Right atrium auricular region (tissue), 2 donors: ENCODE results near the gene SYCN. TPM values are rescaled to one million over a fixed set of nuclear protein-coding genes. Genes with fewer than 3 reads are reported as not detected.
A peak's percentile ranks its signal among the peaks of the same experiment; 100 is the strongest.

Experiments
- DNase-seq: peaks from one replicate; pipeline ENCODE4 v3.0.0-alpha.2; 2019; ENCODE audit warnings: low spot score
- H3K27ac ChIP-seq, 2 donors: fragments of 200-600 bp; sonication (generic); 1 replicate in 1 of 2; 2 replicates in 1 of 2; pipeline ENCODE4 v1.5.1; 2016 to 2019
- H3K27me3 ChIP-seq, 2 donors: fragments of 200-600 bp; sonication (generic); one replicate each; pipeline versions ENCODE4 v1.5.1 to v1.6.0; 2017 to 2019
- H3K36me3 ChIP-seq: fragments of 200-600 bp; sonication (generic); one replicate; pipeline ENCODE4 v1.5.1; 2016
- H3K4me1 ChIP-seq, 2 donors: fragments of 200-600 bp; sonication (generic); one replicate each; pipeline versions ENCODE4 v1.5.1 to v1.6.0; 2017 to 2019
- H3K4me3 ChIP-seq, 2 donors: fragments of 200-600 bp; sonication (generic); 1 replicate in 1 of 2; 2 replicates in 1 of 2; pipeline ENCODE4 v1.5.1; 2017 to 2019; ENCODE audit warnings: mild to moderate bottlenecking in 1 of 2, moderate library complexity in 1 of 2
- H3K9me3 ChIP-seq, 2 donors: fragments of 200-600 bp; sonication (generic); one replicate each; pipeline ENCODE4 v1.5.1; 2019
- total RNA-seq, 2 donors: library from RNA; depleted of rRNA; stranded (reverse); fragments of >200 nt; gene quantifications; one replicate each; pipeline ENCODE4 v1.1.0, GENCODE V29; 2016
- TF ChIP-seq, protein P1 (sequence below), 2 donors: fragments of 200-600 bp; sonication (generic); IDR thresholded peaks; one replicate each; pipeline ENCODE4 v1.5.1; 2019; ENCODE audit warnings: antibody characterized with exemption in 2 of 2

SYCN gene
- total RNA-seq, 2 donors from 2014 or later: not detected

DNA sequence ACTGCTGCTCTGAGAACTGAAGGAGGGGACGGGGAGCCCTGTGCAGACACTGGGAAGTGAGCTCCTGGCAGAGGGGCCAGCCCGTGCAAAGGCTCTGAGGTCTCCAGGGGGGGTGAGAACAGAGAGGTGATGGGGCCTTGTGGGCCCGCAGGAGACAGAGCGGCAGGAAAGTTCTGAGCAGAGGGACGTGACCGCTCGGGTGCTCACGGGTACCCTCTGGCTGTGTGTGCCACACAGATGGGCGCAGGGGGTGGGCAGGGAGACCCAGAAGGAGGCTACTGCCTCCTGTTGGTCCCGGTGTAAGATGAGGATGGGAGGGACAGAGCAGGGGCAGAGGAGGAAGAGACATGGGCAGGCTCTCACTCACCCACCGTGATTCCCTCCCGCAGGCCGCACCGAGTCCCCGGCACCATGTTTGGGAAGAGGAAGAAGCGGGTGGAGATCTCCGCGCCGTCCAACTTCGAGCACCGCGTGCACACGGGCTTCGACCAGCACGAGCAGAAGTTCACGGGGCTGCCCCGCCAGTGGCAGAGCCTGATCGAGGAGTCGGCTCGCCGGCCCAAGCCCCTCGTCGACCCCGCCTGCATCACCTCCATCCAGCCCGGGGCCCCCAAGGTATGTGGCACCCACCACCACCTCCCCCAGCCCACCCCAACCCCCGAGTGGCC is 34.8 kb downstream of the SYCN start:
- TF ChIP-seq, protein P1, sequence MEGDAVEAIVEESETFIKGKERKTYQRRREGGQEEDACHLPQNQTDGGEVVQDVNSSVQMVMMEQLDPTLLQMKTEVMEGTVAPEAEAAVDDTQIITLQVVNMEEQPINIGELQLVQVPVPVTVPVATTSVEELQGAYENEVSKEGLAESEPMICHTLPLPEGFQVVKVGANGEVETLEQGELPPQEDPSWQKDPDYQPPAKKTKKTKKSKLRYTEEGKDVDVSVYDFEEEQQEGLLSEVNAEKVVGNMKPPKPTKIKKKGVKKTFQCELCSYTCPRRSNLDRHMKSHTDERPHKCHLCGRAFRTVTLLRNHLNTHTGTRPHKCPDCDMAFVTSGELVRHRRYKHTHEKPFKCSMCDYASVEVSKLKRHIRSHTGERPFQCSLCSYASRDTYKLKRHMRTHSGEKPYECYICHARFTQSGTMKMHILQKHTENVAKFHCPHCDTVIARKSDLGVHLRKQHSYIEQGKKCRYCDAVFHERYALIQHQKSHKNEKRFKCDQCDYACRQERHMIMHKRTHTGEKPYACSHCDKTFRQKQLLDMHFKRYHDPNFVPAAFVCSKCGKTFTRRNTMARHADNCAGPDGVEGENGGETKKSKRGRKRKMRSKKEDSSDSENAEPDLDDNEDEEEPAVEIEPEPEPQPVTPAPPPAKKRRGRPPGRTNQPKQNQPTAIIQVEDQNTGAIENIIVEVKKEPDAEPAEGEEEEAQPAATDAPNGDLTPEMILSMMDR (IDR thresholded peaks at IDR 0.05): no peak
- H3K4me1 ChIP-seq: peaks cover 0 to 21% of the 10 kb centered on the region in 2 donors
- DNase-seq: no peak
- H3K27ac ChIP-seq: no peak overlapping the region
- peaks cover 24% of the 10 kb centered on the region for H3K36me3 ChIP-seq
- H3K27me3 ChIP-seq: no peaks in the 10 kb centered on the region
- no peaks in the 10 kb centered on the region for H3K9me3 ChIP-seq
- no peak overlapping the region for H3K4me3 ChIP-seq

DNA sequence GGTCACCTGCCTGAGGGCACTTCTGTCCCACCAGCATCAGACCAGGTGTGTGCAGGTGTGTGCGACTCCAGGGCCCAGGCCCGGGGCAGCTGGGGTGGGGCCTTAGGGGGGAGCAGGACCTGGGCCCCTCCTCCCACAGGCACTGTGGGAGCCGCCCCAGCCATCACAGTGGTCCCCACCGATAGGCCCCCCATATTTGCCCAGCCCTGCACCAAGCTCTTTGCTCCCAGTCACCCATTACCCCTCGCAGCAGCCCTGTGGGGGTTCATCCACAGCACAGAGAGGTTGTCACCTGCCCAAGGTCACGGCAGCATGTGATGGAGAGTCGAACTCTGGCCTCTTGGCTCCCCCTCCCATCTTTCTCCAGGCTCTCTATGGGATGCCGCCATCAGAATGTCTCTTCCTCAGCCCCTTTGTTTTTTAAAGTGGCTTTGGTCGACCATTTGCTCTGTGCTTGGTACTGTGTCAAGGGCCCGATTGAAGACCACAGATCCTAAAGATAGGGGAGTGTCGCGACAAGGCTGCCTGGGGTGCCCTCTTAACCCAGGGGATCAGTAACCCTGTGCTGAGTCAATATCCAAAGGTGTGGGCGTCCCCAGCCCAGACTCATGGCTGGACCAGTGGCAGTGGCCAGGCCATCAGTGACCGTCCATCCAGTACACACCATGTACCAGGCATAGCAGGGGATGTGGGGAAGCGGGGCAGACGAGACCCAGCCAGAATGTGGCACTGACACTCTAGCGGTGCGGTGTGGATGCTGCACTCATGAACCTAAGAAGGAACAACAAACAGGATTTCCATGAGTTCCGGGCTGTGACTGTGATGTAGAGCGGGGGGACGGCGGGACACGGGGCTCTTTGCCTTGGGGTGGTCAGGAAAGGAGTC is 35.6 kb downstream of the SYCN start:
- TF ChIP-seq, protein P1 (IDR thresholded peaks at IDR 0.05): no peak
- no peaks in the 10 kb centered on the region for H3K9me3 ChIP-seq
- no peak overlapping the region for H3K27ac ChIP-seq
- H3K4me1 ChIP-seq: peaks cover 0 to 21% of the 10 kb centered on the region in 2 donors
- H3K27me3 ChIP-seq: no peaks in the 10 kb centered on the region
- no peak overlapping the region for H3K4me3 ChIP-seq
- peaks cover 17% of the 10 kb centered on the region for H3K36me3 ChIP-seq
- DNase-seq: no peak

DNA sequence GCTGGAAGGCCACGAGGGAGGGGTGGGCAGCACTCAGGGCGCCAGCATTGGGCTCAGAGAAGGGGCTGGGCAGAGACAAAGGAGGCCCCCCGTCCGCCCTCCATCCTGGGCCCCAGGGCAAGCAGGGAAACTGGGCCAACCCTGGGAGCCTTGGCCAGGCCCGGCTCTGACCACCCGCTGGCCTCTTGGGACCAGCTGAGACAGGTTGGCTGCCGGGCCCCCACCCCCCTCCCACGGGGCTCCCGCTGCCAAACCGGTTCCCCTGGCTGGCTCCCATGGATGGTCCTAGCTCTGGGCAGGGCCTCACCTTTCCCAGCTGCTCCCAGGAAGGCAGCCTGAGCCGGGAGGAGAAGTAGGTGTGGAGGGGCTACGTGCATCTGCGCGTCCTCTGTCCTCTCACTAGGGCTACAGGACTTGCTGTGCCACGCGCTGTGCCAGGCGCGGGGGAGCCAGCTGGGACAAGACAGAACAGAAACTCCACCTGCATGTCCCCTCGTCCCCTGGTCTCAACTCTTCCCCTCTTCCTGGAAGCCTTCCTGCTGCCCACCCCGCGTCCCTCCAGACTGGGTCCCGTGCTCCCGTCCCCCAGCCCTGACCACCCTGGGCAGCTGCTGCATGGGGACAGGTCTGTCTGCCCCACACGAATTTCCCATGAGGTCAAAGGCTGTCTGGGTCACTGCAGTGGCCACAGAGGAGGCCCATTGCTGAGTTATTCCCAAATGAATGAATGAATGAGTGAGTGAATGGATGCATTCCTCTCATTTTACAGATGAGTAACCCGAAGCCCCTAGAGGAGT is 36.4 kb downstream of the SYCN start:
- TF ChIP-seq, protein P1 (IDR thresholded peaks at IDR 0.05): no peak
- H3K27me3 ChIP-seq: no peaks in the 10 kb centered on the region
- H3K4me3 ChIP-seq: no peak overlapping the region
- no peaks in the 10 kb centered on the region for H3K9me3 ChIP-seq
- H3K4me1 ChIP-seq: peaks cover 0 to 21% of the 10 kb centered on the region in 2 donors
- DNase-seq: no peak
- H3K36me3 ChIP-seq: peaks cover 10% of the 10 kb centered on the region
- H3K27ac ChIP-seq: peak overlapping the region in 1 of 2 donors; percentile 20

DNA sequence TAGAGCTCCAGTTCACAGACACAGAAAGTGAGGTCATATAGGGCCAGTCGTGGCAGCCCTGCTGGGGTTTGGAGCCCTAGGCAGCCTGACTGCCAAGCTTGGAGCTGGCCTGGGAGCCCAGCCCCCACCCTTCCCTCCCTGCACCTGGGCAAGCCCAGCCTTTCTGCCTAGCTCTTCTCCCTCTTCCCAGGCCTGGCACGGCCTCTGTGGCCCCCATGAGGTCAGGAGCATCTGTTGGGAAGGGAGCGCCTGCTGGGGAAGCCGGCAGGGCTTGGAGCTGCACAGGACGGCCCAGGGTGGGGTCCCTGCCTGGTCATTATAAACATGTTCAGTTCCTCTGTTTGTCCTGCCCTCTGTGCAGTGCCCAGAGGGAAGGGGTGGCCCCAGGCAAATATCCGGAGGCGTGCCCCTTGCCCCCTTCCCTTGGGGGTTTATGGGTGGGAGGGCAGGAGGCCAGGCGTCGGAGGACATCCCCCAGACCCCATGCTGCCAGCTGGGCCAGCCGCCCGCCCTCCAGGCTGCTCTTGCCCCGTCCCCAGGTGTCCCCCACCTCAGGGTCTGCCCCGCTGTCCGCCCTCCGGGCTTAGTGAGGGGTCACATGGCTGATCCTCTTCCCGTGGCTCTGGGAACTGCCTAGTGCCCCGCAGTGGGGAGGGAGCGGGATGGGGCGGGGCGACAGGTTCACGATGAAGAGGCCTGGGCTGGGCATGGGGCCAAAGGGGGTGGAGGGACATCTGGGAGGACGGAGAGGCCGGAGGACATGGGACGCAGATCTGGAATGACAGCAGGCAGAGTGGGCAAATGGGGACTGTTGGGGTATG is 37.3 kb downstream of the SYCN start:
- Histone ChIP-seq H3K27ac (peak overlapping the region in 1 of 2 donors; percentile 20), H3K4me1 (peaks cover 0 to 21% of the 10 kb centered on the region in 2 donors), H3K27me3 (no peaks in the 10 kb centered on the region), H3K4me3 (no peak overlapping the region), H3K9me3 (no peaks in the 10 kb centered on the region), H3K36me3 (peaks cover 5% of the 10 kb centered on the region)
- peak; percentile 76 for DNase-seq
- TF ChIP-seq, protein P1 (IDR thresholded peaks at IDR 0.05): no peak

DNA sequence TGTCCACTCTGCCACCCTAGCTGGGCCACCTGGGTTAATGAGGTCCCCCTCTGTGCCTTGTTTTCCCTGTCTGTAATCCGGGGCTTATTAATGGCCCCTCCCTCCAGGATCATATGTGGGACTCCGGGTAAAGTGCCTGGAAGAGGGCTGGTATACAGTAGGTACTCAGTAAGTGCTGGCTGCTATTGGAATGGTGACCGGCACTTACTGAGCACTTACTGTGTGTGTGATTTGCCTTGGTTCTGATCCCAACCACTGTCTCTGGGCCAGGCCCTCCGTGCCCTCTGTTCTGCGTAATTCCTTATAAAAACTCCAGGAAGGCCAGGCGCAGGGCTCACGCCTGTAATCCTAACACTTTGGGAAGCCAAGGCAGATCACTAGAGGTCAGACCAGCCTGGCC is 38.2 kb downstream of the SYCN start:
- TF ChIP-seq, protein P1 (IDR thresholded peaks at IDR 0.05): no peak
- Histone ChIP-seq H3K9me3 (no peaks in the 10 kb centered on the region), H3K27me3 (no peaks in the 10 kb centered on the region), H3K4me3 (no peak overlapping the region), H3K36me3 (peaks cover 5% of the 10 kb centered on the region), H3K27ac (no peak overlapping the region), H3K4me1 (peaks cover 0 to 24% of the 10 kb centered on the region in 2 donors)
- DNase-seq: no peak
